Caco-2 (cell line): ENCODE results near the gene GRIN2A. TPM values are rescaled to one million over a fixed set of nuclear protein-coding genes. Genes with fewer than 3 reads are reported as not detected.

Experiments
- BruUV-seq: library from RNA; stranded (reverse); fragments of 400-500 nt; replicated peaks from 2 replicates; lab custom pipeline; 2021; lab: Mats Ljungman, UMichigan
- CTCF ChIA-PET: fragments of 300-600 bp; sonication (Branson Sonifier 250); formaldehyde crosslinking; loops from one replicate; lab custom pipeline; 2022; ENCODE audit warnings: antibody characterized with exemption; lab: Charles Lee
- POLR2A ChIA-PET: fragments of 300-600 bp; sonication (Branson Sonifier 250); formaldehyde crosslinking; loops from one replicate; lab custom pipeline; 2022; ENCODE audit warnings: antibody characterized with exemption; lab: Charles Lee
- DNase-seq, 2 experiments: peaks; one replicate each; pipeline versions ENCODE4 v3.0.0 to v3.0.0-alpha.2; 2020 to 2022
- H3K27me3 ChIP-seq: replicated peaks from 2 replicates; pipeline ENCODE4 v1.6.0; 2011; ENCODE audit warnings: low read length; ENCODE audit not compliant: control insufficient read depth, insufficient read depth
- H3K36me3 ChIP-seq: 2 replicates; pipeline ENCODE4 v1.5.1; 2011; ENCODE audit warnings: low read length; ENCODE audit not compliant: control insufficient read depth, insufficient read depth
- H3K4me1 ChIP-seq: fragments of 250-450 bp; sonication (Bioruptor Pico); 2 replicates; pipeline ENCODE4 v1.5.1; 2020; ENCODE audit warnings: mild to moderate bottlenecking
- H3K4me3 ChIP-seq: 2 replicates; pipeline ENCODE4 v1.5.1; 2011; ENCODE audit warnings: low read depth, mild to moderate bottlenecking, control low read depth, low read length
- H3K9me3 ChIP-seq: fragments of 250-450 bp; sonication (Bioruptor Pico); 2 replicates; pipeline ENCODE4 v1.5.1; 2020; ENCODE audit warnings: mild to moderate bottlenecking, moderate library complexity
- H3K27ac Mint-ChIP-seq: one replicate; pipeline ENCODE4 v1.8.0; 2022; ENCODE audit warnings: mixed read lengths; ENCODE audit not compliant: unreplicated experiment
- H3K27me3 Mint-ChIP-seq: one replicate; pipeline ENCODE4 v1.8.0; 2022; ENCODE audit warnings: mixed read lengths; ENCODE audit not compliant: insufficient read depth, unreplicated experiment
- H3K36me3 Mint-ChIP-seq: one replicate; pipeline ENCODE4 v1.8.0; 2022; ENCODE audit warnings: mild to moderate bottlenecking, mixed read lengths; ENCODE audit not compliant: insufficient read depth, unreplicated experiment
- H3K4me1 Mint-ChIP-seq: one replicate; pipeline ENCODE4 v1.8.0; 2022; ENCODE audit warnings: low read depth, mixed read lengths; ENCODE audit not compliant: unreplicated experiment
- H3K4me3 Mint-ChIP-seq: one replicate; pipeline ENCODE4 v1.8.0; 2022; ENCODE audit warnings: mild to moderate bottlenecking, moderate library complexity, mixed read lengths; ENCODE audit not compliant: unreplicated experiment
- H3K9me3 Mint-ChIP-seq: one replicate; pipeline ENCODE4 v1.8.0; 2022; ENCODE audit warnings: mixed read lengths; ENCODE audit not compliant: unreplicated experiment
- CTCF ChIP-seq, 2 experiments: fragments of 200-600 bp in 1 of 2; IDR thresholded peaks; 1 replicate in 1 of 2; 2 replicates in 1 of 2; pipeline versions ENCODE4 v1.5.1 to v1.8.0; 2011 to 2022; ENCODE audit warnings: antibody characterized with exemption in 1 of 2, control low read depth in 1 of 2, inconsistent platforms in 1 of 2, low read depth in 1 of 2, low read length in 1 of 2, mild to moderate bottlenecking in 1 of 2, moderate library complexity in 1 of 2; ENCODE audit not compliant: insufficient read depth in 1 of 2, severe bottlenecking in 1 of 2, unreplicated experiment in 1 of 2
- intact Hi-C: fragments of 100-400 bp; cut with micrococcal nuclease; formaldehyde crosslinking; loops from one replicate; pipeline ENCODE4 v1.10.0; 2022; ENCODE audit not compliant: unreplicated experiment
- total RNA-seq: library from RNA; stranded (reverse); gene quantifications from 2 replicates; pipeline ENCODE4 v1.2.3, GENCODE V29; 2022

Gene GRIN2A
- total RNA-seq, 1 experiment from 2014 or later: 0.54 TPM

- no TSS peak for BruUV-seq
- Mint-ChIP-seq H3K36me3 (no peaks in the 10 kb centered on the region), H3K27me3 (no peaks in the 10 kb centered on the region), H3K4me1 (peaks cover 7% of the 10 kb centered on the region), H3K9me3 (no peaks in the 10 kb centered on the region), H3K27ac (no peak overlapping the region), H3K4me3 (no peak overlapping the region)
- Histone ChIP-seq H3K9me3 (no peaks in the 10 kb centered on the region), H3K36me3 (no peaks in the 10 kb centered on the region), H3K27me3 (no peaks in the 10 kb centered on the region), H3K4me1 (no peaks in the 10 kb centered on the region), H3K4me3 (no peak overlapping the region)
- ChIA-PET CTCF (no interaction called here), POLR2A (no interaction called here)
- no peak for TF ChIP-seq CTCF (IDR thresholded peaks at IDR 0.05; ENCODE audit: insufficient read depth in 1 of 2, low read depth in 1 of 2, low read length in 1 of 2, severe bottlenecking in 1 of 2, unreplicated experiment in 1 of 2)
- intact Hi-C loops: no loop called here
- no peak for DNase-seq
Measured at GRCh38 chr16:10098991-10099390, 83.2 kb downstream of the GRIN2A start.

- Histone ChIP-seq H3K27me3 (no peaks in the 10 kb centered on the region), H3K9me3 (no peaks in the 10 kb centered on the region), H3K4me3 (no peak overlapping the region), H3K4me1 (no peaks in the 10 kb centered on the region), H3K36me3 (no peaks in the 10 kb centered on the region)
- CTCF ChIA-PET: no interaction called here
- H3K27ac Mint-ChIP-seq: no peak overlapping the region
- TF ChIP-seq CTCF (IDR thresholded peaks at IDR 0.05; ENCODE audit: insufficient read depth in 1 of 2, low read depth in 1 of 2, low read length in 1 of 2, severe bottlenecking in 1 of 2, unreplicated experiment in 1 of 2): no peak
- H3K4me1 Mint-ChIP-seq: peaks cover 7% of the 10 kb centered on the region
- H3K4me3 Mint-ChIP-seq: no peak overlapping the region
- intact Hi-C loops: no loop called here
- no peaks in the 10 kb centered on the region for H3K27me3 Mint-ChIP-seq
- no TSS peak for BruUV-seq
- H3K36me3 Mint-ChIP-seq: no peaks in the 10 kb centered on the region
- POLR2A ChIA-PET: no interaction called here
- H3K9me3 Mint-ChIP-seq: no peaks in the 10 kb centered on the region
- no peak for DNase-seq
Measured at GRCh38 chr16:10097271-10097670, 85.0 kb downstream of the GRIN2A start.

- no peaks in the 10 kb centered on the region for H3K27me3 Mint-ChIP-seq
- CTCF ChIA-PET: no interaction called here
- no peaks in the 10 kb centered on the region for H3K27me3 ChIP-seq
- DNase-seq: no peak
- H3K4me1 ChIP-seq: no peaks in the 10 kb centered on the region
- H3K4me1 Mint-ChIP-seq: peaks cover 7% of the 10 kb centered on the region
- no peaks in the 10 kb centered on the region for H3K9me3 ChIP-seq
- H3K36me3 ChIP-seq: no peaks in the 10 kb centered on the region
- POLR2A ChIA-PET: no interaction called here
- BruUV-seq: no TSS peak
- intact Hi-C loops: no loop called here
- H3K36me3 Mint-ChIP-seq: no peaks in the 10 kb centered on the region
- H3K9me3 Mint-ChIP-seq: no peaks in the 10 kb centered on the region
- H3K27ac Mint-ChIP-seq: no peak overlapping the region
- TF ChIP-seq CTCF (IDR thresholded peaks at IDR 0.05; ENCODE audit: insufficient read depth in 1 of 2, low read depth in 1 of 2, low read length in 1 of 2, severe bottlenecking in 1 of 2, unreplicated experiment in 1 of 2): no peak
- no peak overlapping the region for H3K4me3 Mint-ChIP-seq
- H3K4me3 ChIP-seq: no peak overlapping the region
Measured at GRCh38 chr16:10093576-10093975, 88.7 kb downstream of the GRIN2A start.
